ENCODE data around the gene PHC2. TPM values are rescaled to one million over a fixed set of nuclear protein-coding genes. Genes with fewer than 3 reads are reported as not detected.

Gene PHC2
- total and polyA plus RNA-seq, 11 donors: 79.7 to 194 (median 99.4) TPM

DNA sequence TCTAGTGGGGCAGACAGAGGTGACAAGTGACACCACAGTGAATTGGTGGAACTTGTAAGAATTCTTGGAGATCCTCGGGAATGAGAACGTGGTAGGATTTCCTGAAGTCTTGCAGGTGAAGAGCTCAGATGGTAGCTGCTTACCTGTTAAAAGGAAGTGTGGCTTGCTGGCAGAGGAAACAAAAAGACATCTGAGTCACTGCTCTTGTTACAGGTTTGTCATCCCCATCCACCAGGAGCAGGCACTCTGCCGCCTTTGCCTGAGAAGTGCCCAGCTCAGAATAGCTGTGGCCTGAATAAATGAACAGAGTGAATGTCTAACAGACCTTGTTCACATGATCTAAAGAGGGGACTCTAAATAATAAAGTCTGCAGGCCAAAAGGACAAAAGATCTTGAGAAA lies 29.2 kb upstream of the PHC2 start:
- Histone ChIP-seq H3K27ac (peak overlapping the region; percentile 68 to 95 (median 86)), H3K4me3 (no peak overlapping the region), H3K36me3 (no peaks in the 10 kb centered on the region), H3K9me3 (no peaks in the 10 kb centered on the region), H3K27me3 (no peaks in the 10 kb centered on the region), H3K4me1 (peaks cover 0 to 65% (median 31%) of the 10 kb centered on the region in 12 donors)
- intact Hi-C loops (cut with DNase I): loop anchor here in 6 of 10 donors (5.0 to 10.0 kb wide), 6 partner anchors 88 to 365 kb away; no protein-coding TSS in a partner anchor
- DNase-seq: peak in 1 of 5 donors; percentile 46
- WGBS, 4 donors: 59 to 77% (median 68%) methylated on average over 3 of the region's 3 CpGs
- ATAC-seq: peak in 3 of 4 donors; percentile 20 to 36 (median 30)
- TF ChIP-seq POLR2A (IDR thresholded peaks at IDR 0.05): no peak
- TF ChIP-seq, protein P1, sequence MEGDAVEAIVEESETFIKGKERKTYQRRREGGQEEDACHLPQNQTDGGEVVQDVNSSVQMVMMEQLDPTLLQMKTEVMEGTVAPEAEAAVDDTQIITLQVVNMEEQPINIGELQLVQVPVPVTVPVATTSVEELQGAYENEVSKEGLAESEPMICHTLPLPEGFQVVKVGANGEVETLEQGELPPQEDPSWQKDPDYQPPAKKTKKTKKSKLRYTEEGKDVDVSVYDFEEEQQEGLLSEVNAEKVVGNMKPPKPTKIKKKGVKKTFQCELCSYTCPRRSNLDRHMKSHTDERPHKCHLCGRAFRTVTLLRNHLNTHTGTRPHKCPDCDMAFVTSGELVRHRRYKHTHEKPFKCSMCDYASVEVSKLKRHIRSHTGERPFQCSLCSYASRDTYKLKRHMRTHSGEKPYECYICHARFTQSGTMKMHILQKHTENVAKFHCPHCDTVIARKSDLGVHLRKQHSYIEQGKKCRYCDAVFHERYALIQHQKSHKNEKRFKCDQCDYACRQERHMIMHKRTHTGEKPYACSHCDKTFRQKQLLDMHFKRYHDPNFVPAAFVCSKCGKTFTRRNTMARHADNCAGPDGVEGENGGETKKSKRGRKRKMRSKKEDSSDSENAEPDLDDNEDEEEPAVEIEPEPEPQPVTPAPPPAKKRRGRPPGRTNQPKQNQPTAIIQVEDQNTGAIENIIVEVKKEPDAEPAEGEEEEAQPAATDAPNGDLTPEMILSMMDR (IDR thresholded peaks at IDR 0.05): no peak

DNA sequence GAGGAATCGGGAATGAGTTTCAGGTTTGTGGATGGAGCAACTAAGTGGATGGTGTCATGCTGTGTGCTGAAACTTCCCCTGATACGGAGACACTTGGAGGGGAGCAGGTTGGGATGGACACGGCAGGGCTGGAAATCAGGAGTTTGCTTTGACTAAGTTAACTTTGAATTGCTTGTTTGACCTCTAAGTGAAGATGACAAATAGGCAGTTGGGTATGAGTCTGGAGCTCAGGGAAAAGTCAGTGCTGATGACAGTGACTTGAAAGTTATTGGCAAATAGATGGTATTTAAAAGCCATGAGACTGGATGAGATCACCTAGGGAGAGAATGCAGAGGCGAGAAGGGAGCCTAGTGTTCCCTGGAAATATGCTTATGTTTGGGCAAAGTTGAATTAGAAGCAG lies 28.8 kb upstream of the PHC2 start:
- Histone ChIP-seq H3K9me3 (no peaks in the 10 kb centered on the region), H3K36me3 (no peaks in the 10 kb centered on the region), H3K27me3 (no peaks in the 10 kb centered on the region), H3K4me3 (no peak overlapping the region), H3K4me1 (peaks cover 0 to 66% (median 31%) of the 10 kb centered on the region in 12 donors), H3K27ac (peak overlapping the region in 11 of 12 donors; percentile 76 to 95 (median 87))
- DNase-seq (no peak), ATAC-seq (no peak)
- TF ChIP-seq POLR2A (IDR thresholded peaks at IDR 0.05): no peak
- TF ChIP-seq, protein P1 (IDR thresholded peaks at IDR 0.05): no peak
- intact Hi-C loops (cut with DNase I): loop anchor here (5.0 to 10.0 kb wide), 9 partner anchors 87 to 365 kb away; no protein-coding TSS in a partner anchor
- 83 to 90% (median 85%) methylated on average over 4 of the region's 4 CpGs for WGBS, 4 donors

DNA sequence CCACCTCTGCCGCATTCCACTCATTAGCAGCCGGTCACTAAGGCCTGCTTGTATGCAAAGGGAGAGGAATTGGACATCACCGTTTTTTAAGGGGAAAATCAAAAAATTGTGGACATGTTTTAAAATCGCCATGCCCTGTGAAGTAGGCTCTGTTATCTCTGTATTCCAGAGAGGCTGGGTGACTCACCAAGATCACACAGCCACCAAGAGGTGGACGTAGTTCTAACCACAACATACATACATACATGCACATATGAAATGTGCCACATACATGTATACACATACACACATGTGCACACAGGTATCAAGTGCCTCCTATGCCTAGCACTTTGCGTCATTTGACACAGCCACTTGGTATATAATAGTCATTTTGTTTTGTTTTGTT lies 25.6 kb upstream of the PHC2 start:
- intact Hi-C loops (cut with DNase I): loop anchor here in 7 of 10 donors (5.0 to 10.0 kb wide), 6 partner anchors 84 to 242 kb away; no protein-coding TSS in a partner anchor
- peaks cover 0 to 52% (median 25%) of the 10 kb centered on the region in 12 donors for H3K4me1 ChIP-seq

More for the DNA sequence above, 25.6 kb upstream of the PHC2 start:
- Histone ChIP-seq H3K36me3 (no peaks in the 10 kb centered on the region), H3K27me3 (no peaks in the 10 kb centered on the region), H3K27ac (peak overlapping the region in 10 of 12 donors; percentile 11 to 66 (median 43)), H3K9me3 (peaks cover 0 to 5% (median 0%) of the 10 kb centered on the region in 12 donors), H3K4me3 (no peak overlapping the region)
- 66 to 73% (median 69%) methylated on average over 6 of the region's 6 CpGs for WGBS, 4 donors
- DNase-seq (no peak), ATAC-seq (no peak)
- no peak for TF ChIP-seq POLR2A (IDR thresholded peaks at IDR 0.05)
- TF ChIP-seq, protein P1 (IDR thresholded peaks at IDR 0.05): no peak

Data from heart left ventricle (tissue), 16 donors.